ENCODE measurements around the gene OR5AU1.

GRCh38 chr14:21106176-21106497 lies 49.7 kb downstream of the OR5AU1 start:
- no peak for TF ChIP-seq CTCF (IDR thresholded peaks at IDR 0.05)
- TF ChIP-seq POLR2A (IDR thresholded peaks at IDR 0.05), result no peak

Measured in transverse colon (tissue), 3 donors.